ENCODE results near the gene DLG2.
"Not testable (repeated sequence)": the region's sequence is repeated elsewhere in the genome, so short reads cannot be mapped to it uniquely, and the experiment has no call there.

The DLG2 gene

DNA sequence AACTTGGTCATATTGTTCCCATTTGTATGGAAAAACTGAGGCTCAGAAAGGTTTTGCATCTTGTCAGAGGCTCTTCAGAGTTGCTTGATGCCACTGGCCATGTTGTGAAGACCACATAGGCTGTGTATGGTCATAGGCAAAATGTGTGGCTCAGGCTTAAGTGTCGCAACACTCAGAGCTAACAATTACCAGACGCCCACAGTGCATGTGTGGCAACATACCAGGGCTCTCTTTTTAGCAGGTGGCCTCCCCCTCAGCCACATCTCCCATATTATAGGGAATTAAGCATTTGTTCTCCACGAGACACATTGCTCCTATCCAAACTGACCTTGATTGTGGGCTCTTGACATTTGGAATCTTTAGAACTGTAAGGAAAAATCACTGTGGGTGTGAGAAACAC is 802.5 kb downstream of the DLG2 start:
- no peak for DNase-seq

DNA sequence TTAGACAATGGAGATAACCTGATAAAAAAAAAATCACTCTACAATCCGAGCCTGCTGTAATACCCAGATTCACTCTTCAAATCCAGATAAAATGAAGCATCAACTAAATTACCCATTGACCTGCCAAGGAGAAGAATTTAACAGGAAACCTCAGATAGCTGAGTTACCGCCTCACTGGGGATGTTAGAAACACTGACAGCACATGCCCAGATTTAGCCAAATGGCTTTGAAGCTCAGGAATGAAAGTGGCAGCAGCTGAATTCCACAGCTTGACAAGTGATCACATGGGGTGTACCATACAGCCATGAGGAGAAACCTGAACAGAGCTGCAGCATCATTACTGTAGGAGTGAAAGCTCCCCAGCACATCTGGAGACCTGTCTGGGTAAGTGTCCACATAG is 807.6 kb downstream of the DLG2 start:
- DNase-seq = no peak

DNA sequence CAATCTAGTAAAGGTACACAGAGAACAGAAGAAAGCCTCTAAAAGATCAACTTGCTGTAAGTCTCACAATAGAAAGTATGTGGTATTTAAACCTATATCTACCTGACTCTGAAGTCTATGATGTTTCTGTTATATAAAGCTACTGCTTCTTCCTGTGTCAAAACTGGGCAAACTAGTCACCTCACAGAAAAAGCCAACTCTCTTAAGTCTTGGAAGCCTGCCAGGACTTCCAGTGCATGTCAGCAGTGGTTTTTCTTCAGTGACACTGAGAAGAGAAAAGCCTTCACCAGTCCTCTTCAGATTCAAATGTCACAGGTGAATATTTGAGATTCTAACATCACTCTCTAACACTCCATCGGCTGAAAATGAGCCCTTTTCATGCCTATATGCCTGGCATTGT is 808.0 kb downstream of the DLG2 start:
- DNase-seq = no peak

DNA sequence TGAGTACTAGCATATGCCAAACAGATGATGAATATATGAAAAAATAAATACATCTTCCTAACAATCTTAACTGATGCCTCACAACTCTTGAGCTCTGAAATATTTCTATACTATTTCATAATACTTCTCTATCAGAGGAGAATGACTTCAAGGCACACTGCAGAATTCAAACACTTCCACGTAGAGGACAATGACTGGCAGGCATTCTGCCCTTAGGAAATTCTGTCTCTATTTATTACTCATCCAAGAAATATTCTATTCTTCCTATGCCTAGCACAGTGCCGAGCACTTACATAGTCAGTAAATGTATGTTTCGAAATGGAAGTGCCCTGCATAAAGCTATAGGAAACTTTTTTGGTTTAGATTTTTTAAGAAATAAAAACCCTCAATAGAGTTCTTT is 809.1 kb downstream of the DLG2 start:
- no peak for DNase-seq

DNA sequence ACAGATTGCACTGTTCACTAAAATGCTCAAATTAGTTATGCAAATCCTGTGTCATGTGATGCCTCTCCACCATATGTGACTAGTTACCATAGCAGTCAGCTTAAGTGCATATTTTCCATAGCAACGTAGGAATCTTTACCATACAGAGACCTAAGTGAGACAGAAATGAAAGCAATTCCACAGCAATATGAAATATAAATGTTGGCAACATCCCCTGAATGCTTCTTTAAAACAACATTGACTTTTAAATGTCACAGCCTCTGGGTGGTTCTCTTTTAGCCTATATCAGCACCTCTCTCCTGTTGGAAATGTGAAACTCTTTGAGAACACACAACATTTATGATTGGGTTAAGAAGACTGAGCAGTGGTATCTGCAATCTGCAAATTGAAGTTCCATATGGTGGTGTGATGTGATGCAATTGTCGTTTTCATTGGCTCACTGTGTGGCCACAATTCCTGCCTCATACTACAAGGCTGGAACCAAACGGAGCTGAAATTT is 814.6 kb downstream of the DLG2 start:
- DNase-seq = no peak

DNA sequence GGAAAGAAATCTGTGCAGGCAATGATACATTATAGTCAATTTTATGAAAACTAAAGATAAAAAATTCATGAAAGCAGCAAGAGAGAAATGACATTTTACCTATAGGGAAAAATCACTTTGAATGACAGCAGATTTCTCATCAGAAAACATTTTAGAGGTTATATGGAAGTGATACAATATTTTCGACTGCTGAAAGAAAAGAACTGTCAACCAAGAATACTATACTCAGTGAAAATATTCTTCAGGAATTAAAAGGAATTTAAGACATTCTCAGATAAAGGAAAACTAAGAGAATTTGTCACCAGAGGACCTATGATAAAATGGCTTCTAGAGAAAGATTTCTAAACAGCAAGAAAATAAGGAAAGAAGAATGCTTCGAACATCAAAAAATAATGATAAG is 820.8 kb downstream of the DLG2 start:
- no peak for DNase-seq

DNA sequence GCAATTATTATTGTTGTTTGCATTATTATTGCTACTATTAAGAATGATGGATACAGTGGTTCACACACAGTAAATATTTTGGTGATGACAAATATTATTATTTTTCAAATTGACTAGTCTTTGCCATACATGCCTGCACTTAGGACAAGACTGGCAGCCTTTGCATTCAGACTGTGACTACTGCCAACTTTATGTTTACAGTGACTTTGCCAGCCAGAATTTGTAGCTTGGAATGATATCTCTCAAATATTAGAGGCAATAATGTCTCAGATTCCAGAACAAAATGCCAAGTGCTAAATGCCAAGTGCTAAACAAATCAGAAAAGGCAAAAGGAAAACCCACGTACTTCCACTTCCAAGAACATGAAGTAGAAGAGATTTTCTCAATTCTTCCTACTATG is 823.1 kb downstream of the DLG2 start:
- DNase-seq = no peak

DNA sequence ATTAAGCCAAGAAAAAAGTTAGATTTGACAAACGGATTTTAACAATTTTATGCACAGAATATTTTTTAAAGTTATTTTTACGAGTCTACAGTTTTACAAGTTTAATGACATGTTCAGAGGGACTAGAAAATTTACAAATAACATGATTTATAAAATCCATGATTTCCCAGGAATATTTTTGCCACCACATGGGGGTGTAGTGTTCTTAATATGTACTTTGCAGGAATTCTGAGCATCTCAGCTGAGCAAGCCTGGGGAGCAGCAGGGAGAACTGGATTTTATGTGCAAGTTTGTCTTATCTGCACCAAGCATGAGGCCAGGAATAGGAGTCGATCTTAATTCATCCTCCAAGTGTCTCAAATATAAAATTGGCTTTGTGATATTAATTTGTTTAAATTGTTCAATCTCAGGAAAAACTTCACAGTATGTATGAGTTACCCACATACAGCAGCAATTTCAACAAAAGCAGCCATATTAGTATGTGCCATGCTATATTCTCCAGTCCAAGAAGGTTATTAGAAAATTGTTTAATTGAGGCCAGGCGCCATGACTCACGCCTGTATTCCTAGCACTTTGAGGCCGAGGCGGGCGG is 826.3 kb downstream of the DLG2 start:
- DNase-seq = peak; percentile 7

DNA sequence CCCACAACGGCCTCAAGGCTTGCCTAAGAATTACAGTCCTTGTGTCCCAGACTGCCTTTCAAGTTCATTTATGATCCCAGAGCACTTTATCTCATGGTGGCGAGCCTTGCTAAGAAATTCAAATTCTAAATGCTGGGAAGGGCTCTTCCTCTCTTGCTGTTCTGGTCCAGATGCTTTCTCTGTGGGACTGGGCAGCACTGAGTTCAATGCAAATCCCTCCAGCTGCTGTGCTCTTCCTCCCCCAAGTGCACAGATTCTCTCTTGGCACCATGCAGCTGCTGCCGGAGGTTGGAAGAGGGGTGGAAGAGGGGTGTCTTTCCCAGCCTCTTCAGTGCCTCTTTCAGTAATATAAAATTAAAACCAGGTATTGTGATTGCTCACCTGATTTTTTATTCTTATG is 828.0 kb downstream of the DLG2 start:
- DNase-seq = no peak

DNA sequence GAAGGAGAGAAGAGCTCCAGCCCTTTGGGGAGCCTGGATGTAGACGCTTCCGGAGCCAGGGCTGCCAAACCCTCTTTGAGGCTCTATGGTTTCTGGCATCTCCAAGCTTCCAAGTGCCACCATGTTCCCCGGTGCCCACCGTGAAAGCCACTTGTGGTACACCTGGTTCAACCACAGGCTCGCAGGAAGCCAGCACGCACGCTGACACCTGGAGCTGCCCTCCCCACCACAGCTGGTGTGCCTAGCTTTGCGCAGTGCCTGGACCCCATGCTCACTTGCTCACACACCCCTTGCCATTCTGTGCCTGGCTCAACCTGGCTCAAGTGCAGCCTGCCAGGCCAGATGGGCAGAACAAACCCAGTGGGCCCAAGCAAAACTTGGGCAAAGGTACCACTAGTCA is 831.4 kb downstream of the DLG2 start:
- no peak for DNase-seq

DNA sequence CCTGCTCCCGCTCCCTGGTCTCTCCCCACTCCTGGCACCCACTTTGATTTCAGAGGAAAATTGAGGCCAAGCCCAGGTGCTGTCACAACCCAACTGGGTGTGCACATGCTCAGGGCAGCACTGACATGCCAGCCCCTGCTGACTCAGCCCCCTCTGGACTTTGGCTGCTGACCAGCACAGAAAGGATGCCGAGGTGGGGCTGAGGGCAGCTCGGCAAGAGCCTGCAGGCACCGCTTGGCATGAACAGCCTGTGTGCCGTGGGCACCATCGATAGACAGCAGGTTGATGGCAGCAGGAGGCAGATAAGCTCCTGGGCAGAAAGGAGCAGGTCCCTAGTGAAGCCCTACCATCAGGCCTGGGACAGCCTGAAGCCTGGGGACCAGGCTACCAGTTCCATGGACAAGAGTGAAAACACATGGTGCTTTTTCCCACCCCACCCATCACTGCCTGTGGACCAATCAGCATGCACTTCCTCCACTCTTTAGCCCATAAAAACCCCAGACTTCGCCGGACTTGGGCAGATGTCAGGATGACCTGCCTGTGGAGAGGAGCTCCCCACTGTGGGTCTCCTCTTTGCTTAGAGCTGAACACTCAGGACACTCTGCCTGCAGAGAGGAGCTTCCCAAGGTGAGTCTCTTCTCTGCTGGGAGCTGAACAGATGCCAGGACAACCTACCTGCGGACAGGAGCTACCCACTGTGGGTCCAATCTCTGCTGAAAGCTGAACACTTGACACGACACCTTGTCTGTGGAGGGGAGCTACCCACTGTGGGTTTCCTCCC is 832.3 kb downstream of the DLG2 start:
- DNase-seq = no peak

DNA sequence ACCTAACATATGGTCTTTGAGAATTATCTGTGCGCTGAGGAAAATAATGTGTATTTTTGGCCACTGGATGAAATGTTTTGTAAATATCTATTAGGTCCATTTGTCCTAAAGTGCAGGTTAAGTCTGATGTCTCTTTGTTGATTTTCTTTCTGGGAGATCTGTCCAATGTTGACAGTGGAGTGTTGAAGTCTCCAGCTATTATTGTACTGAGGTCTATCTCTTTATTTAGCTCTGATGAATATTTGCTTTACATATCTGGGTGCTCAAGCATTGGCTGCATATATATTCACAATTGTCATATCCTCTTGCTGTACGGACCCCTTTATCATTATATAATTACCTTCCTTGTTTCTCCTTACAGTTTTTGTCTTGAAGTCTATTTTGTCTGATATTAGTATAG is 833.8 kb downstream of the DLG2 start:
- no peak for DNase-seq

DNA sequence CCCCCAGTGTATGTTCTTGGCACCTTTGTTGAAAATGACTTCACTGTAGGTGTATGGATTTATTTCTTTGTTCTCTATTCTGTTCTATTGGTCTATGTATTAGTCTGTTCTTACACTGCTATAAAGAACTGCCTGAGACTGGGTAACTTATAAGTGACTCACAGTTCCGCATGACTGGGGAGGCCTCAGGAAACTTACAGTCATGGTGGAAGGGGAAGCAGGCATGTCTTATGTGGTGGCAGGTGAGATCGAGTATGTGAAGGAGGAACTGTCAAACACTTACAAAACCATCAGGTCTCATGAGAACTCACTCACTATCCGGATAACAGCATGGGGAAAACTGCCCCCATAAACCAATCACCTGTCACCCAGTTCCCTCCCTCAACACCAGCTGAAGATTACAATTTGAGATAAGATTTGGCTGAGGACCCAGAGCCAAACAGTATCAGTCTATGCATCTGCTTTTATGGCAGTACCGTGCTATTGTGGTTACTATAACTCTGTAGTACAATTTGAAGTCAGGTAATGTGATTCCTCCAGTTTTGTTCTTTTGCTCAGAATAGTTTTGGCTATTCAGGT is 836.2 kb downstream of the DLG2 start:
- no peak for DNase-seq

DNA sequence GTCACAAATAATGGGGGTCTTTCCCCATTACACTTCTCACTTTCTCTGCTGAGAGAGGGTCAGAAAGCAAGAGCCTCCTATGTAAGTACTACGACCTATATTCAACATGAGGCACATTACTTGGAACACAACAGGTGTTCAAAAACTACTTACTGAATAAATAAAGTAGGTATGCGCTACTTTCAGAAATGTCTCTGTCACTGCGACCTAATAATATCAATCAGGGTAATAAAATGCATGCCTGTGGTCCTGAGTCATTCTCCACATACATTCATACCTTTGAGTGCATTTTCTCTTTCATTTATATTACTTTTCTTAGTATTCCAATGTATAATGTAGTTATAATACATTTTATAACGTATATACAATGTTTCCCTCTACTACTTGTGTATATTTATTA is 838.9 kb downstream of the DLG2 start:
- no peak for DNase-seq

DNA sequence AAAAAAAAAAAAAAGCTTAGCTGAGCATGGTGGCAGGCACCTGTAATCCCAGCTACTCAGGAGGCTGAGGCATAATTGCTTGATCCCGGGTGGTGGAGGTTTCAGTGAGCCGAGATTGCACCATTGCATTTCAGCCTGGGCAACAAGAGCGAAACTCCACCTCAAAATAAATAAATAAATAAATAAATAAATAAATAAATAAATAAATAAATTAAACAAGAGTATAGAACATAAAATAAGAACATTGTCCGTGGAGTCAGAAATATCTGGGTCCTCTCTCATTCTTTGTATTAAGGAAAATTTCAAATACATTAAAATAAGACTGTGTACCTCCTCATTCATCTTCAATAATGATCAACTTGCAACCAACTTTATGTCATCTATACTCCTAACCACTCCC is 843.0 kb downstream of the DLG2 start:
- not testable (repeated sequence) for DNase-seq

DNA sequence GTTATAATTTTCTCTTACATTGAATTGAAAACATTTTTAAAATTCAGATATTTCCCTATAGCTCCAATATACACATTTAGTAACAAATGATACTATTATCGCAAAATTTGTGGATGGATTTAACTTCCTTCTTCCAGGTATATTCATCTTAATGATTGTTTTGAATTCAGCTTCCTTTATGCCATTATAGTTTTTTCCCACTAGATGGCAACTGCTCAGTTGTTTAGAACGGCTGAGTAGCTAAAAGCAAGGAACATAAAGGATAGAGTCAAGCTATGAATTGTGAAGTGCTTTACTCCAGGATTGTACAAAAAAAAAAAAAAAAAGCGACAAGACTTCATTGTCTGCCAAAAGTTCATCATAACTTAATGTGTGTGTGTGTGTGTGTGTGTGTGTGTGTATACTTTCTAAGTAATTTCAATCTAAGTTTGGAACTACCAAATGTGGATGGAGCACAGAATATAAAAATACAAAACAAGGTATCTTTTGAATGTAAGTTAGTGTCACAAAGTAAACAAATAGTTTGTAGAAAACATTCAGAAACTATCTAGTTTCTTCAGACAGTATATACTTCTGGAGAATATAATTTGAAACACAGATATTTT is 846.4 kb downstream of the DLG2 start:
- DNase-seq = peak; percentile 24

DNA sequence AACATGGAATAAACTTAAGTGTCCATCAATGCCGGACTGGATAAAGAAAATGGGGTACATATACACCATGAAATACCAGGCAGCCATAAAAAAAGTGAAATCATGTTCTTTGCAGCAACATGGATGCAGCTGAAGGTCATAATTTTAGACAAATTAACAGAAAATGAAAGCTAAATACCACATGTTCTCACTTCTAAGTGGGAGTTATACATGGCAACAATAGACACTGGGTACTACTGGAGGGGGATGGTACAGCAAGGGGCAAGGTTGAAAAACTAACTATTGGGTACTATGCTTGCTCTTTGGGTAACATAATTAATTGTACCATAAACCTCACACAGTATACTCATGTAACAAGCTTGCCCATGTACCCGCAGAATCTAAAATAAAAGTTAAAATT is 851.6 kb downstream of the DLG2 start:
- no peak for DNase-seq

DNA sequence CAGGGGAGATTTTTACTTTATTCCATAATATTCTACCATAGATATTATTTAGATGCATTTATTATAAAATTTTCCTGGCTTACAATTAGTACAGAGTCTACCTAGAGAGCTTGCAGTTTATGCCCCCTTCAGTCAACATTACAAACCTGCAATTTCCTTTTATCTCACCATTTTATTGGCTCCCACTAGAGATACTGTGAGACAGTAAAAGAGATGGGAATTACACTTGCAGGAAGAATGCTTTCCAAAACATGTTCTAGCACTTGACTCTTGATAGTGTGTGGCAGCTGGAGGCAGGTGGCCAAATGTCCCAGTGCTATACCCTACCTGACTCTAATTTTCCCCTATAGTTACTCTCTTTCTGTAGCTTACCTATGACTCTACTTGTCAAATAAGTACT is 863.2 kb downstream of the DLG2 start:
- no peak for DNase-seq

DNA sequence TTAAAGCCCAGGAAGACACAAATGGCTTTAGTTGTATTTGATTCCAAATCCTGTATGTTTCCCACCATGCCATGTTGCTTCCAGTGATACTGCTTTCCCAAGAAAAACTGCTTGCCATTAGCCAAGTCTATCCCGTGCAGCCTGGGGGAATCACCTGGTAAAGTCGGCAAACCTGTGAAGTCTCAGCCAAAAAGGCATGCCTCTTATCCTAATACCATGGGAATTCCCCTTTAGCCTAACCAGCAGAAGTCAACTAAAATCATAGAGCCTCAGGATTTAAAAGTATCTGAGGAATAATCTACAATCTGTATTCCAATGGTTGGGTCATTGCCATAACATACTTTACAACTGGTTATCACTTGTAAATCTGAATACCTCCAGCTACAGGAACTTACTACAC is 869.4 kb downstream of the DLG2 start:
- DNase-seq = no peak

DNA sequence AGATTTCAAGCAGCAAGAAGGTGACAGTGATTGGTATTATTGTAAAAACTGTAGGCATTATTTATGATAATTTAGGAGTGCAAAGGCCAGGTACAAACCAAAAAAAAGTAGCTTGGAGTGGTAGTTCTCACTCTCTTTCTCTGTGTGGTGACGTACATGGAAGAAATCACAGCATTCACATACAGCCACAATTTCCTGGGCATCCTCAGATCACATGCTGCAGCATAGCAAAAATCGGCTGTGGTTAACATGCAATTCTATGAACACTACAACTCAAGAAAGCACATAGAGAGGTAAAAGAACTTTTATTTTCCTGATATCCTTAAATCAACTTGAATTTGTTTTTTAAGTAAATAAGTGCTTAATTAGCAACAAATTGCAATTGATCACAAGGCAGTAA is 875.8 kb downstream of the DLG2 start:
- no peak for DNase-seq

DNA sequence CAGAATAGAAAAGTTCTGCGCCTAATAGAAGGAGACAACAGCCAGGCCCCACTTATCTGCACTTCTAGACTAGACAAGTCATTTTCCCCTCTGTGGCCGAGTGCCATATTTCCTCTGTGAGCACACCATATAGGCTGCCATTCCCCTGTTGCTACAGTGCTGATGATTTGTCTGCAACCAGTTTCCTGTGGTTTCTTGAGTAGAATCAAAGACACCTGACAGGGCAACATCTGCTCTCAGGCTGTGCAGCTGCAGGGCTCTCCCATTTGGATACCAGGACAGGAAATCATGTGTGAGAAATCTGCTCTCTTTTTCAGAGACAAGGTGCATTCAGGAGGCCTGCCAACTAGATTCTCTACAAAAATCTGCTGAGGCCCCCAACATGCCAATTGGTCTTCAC is 879.3 kb downstream of the DLG2 start:
- no peak for DNase-seq

DNA sequence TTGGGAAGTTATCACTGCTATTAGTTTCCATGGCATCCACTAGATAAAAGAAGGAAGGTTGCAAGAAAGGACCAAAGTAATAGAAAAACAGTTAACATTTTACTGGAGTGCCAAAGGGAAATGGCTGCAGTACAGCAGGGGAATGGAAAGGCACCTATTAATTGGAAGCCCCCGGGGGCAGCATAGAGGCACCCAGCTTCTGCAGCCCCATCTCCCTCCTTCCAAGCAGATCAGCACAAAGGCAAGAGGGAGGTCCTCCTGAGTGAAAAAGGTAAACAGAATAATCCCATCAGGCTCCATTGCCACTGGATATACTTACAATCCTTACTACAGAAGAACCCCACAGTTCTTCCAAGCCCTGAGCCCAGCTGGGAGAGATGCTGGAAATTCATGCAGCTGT is 887.1 kb downstream of the DLG2 start:
- DNase-seq = no peak

DNA sequence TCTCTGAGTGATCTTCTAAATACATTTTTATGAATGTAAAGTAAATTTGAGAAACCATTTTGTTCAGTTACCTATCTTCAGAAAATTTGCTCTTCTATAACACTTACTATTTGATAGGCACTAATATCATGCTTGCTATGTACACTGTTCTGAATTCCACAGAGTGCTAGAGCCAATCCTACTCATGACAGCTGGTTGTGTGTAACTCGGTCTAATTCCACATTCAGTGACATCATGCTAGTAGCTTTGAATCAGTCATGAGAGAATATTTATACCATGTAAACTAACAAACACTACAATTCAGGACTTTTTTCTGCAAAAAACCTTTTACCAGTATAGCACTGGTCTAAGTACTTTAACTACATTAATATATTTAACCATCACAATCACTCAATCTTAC is 902.9 kb downstream of the DLG2 start:
- no peak for DNase-seq

DNA sequence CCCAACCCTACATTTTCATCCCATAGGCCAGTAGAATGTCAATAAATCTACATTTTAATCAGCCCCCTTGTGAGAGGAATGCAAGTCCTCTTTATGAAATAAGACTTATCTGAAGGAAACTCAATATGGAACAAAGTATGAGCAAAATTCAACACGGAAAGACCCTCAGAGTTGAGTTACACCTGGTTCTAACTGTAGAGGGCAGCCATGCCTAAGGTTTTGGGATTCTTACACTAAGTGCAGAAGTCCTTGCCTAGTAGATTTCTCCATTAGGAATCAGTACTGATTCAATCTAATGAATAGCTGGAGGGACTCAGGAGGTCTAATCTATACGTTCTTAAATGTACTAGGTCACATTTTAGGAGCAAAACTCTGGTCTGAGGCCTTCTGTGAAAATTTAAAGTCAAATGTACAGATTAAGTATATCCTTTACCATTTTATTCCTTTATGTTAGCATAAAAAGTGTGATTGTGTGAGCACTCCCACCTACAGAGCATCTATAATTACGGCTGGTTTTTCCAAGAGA is 904.5 kb downstream of the DLG2 start:
- peak; percentile 36 for DNase-seq

Data from SHP77 treated with DMSO at 0.1 percent for 48 hours (cell line).